Measurements from ENCODE around the gene AREG. TPM values are rescaled to one million over a fixed set of nuclear protein-coding genes. Genes with fewer than 3 reads are reported as not detected.
A peak's percentile ranks its signal among the peaks of the same experiment; 100 is the strongest.

The AREG gene
- total and polyA plus RNA-seq, 9 of the 15 experiments (the other 6 are each of a cell fraction or from before 2014, with no cell fraction given), result 1.4 to 7.7 (median 5.4) TPM

DNA sequence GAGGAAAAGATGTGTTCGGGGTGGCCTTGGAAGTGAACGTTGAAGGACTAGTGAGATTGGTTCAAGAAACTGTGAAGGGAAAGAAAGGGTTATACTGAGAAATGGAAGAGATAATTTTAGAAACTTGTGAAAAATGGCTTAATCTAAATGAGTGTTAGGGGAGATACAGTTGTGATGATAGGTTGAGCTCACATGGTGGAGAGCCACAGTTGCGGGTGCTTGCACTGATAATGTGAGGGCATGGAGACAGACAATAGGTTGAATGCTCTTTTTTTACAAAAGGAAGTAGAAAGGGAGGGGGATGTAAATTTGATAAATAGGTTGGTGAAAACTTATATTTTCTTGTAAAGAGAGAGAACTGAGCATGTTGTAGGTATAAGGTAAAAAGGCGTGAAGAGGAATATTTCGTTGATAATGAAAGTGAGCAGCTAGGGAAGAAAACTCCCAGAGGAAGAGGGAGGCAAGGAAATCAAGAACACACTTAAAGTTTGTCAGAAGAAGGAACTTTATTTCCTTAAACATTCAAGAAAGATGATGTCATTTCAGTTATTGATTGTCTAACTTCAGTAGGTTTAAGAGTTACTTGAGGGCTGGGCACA, 8.2 kb downstream of the AREG start (continued):
- TF ChIP-seq MLLT1 (IDR thresholded peaks at IDR 0.05) (0 out of 4 replicates have a peak, but pooled peaks have one; percentile 21 to 49), ZFX (CRISPR knock-in tag; IDR thresholded peaks at IDR 0.05) (peak; percentile 9; the same call in 1 of the 2 replicates), ZC3H4 (CRISPR knock-in tag; IDR thresholded peaks at IDR 0.05; ENCODE audit: borderline replicate concordance) (no peak), TCF3 (CRISPR knock-in tag; IDR thresholded peaks at IDR 0.05) (peak; percentile 94), BCOR (IDR thresholded peaks at IDR 0.05) (peak; percentile 50; the same call in 1 of the 2 replicates), MYNN (IDR thresholded peaks at IDR 0.05) (peak; percentile 69; the same call in 1 of the 2 replicates), MYNN (CRISPR knock-in tag; IDR thresholded peaks at IDR 0.05) (no peak), ZNF133 (CRISPR knock-in tag; IDR thresholded peaks at IDR 0.05) (no peak), NCOR1 (IDR thresholded peaks at IDR 0.05) (peak; percentile 88), EHMT2 (IDR thresholded peaks at IDR 0.05) (peak; percentile 80; the same call in 1 of the 2 replicates), ZNF316 (IDR thresholded peaks at IDR 0.05) (no peak), NBN (IDR thresholded peaks at IDR 0.05; ENCODE audit: low read depth) (peak; percentile 42; the same call in 1 of the 2 replicates), RHOXF2B (CRISPR knock-in tag; conservative IDR thresholded peaks at IDR 0.05) (no peak), HMBOX1 (IDR thresholded peaks at IDR 0.05) (peak; percentile 70), CBFA2T3 (IDR thresholded peaks at IDR 0.05) (peak; percentile 93), ARID3A (IDR thresholded peaks at IDR 0.05; ENCODE audit: borderline replicate concordance, low read depth, low read length) (peak; percentile 87; the same call in 1 of the 2 replicates), ZNF280A (IDR thresholded peaks at IDR 0.05; ENCODE audit: low read depth, partially characterized antibody) (no peak)

Measured in K562 (cell line).